Nephron (organoid): ENCODE measurements around the gene DGCR6.
"Not testable (repeated sequence)": the region's sequence is repeated elsewhere in the genome, so short reads cannot be mapped to it uniquely, and the experiment has no call there.

Experiments
- H3K27ac Mint-ChIP-seq, 3 experiments: 2 replicates each; pipeline ENCODE4 v1.8.0; 2020; ENCODE audit warnings: mixed read lengths in 3 of 3, mild to moderate bottlenecking in 2 of 3, moderate library complexity in 1 of 3
- H3K27me3 Mint-ChIP-seq: 2 replicates; pipeline ENCODE4 v1.8.0; 2021; ENCODE audit warnings: low read depth, mild to moderate bottlenecking, moderate library complexity, mixed read lengths
- H3K36me3 Mint-ChIP-seq: 2 replicates; pipeline ENCODE4 v1.8.0; 2020; ENCODE audit warnings: low read depth, mixed read lengths
- H3K4me1 Mint-ChIP-seq: 2 replicates; pipeline ENCODE4 v1.8.0; 2020; ENCODE audit warnings: mixed read lengths
- H3K4me3 Mint-ChIP-seq, 3 experiments: 2 replicates each; pipeline ENCODE4 v1.8.0; 2020; ENCODE audit warnings: mild to moderate bottlenecking in 3 of 3, mixed read lengths in 3 of 3, moderate library complexity in 2 of 3
- H3K9me3 Mint-ChIP-seq: 2 replicates; pipeline ENCODE4 v1.8.0; 2020; ENCODE audit warnings: mixed read lengths
- TF ChIP-seq, protein P1 (sequence below), 3 experiments: fragments of 200-600 bp; sonication (generic); IDR thresholded peaks; one replicate each; pipeline ENCODE4 v1.5.0; 2021; ENCODE audit warnings: antibody characterized with exemption in 3 of 3; ENCODE audit not compliant: unreplicated experiment in 3 of 3

Gene DGCR6

DNA sequence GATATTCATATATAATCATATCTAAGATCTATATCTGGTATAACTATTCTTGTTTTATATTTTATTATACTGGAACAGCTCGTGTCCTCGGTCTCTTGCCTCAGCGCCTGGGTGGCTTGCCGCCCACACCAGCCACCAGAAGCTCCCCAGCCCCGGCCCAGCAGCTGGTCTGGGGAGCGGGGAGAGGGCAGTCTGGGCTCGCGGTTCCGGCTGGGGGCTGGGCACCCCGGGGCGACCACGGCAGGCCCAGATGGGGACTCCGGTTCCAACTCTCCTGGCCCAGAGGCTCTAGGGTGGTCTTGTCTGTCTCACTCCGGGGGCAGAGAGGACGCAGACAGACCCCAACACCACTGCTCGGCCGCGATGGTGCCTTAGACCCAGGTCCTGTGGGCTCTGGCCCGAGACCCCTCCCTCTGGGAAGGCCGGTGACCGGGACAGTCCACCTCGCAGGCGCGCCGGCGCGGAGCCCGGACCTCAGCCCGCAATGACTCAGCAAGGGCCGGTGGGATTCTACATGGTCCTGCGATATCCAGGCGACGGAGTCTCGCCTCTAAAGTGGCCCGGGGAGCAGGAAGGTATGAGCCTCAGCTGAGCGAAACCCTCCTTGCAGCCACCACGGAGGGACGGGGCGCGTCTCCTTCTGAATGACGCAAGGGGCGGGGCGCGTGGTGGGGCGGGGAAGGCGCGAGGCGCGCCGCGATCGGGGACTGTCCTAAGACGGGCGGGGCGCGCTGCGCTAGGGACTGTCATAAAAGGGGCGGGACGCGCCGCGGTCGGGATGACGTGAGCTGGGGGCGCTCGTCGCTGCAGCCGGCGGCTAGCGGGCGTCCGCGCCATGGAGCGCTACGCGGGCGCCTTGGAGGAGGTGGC lies at the start of gene DGCR6:
DGCR6 (plus strand) TSS at position 781 of the 870 bp plus-strand sequence; CDS start at position 836, 55 bp downstream.
- Mint-ChIP-seq H3K4me1 (no peaks in the 10 kb centered on the region), H3K27me3 (no peaks in the 10 kb centered on the region), H3K4me3 (no peak within 1 kb of the TSS), H3K36me3 (no peaks in the 10 kb centered on the region), H3K27ac (no peak within 1 kb of the TSS), H3K9me3 (no peaks in the 10 kb centered on the region)
- TF ChIP-seq, protein P1, sequence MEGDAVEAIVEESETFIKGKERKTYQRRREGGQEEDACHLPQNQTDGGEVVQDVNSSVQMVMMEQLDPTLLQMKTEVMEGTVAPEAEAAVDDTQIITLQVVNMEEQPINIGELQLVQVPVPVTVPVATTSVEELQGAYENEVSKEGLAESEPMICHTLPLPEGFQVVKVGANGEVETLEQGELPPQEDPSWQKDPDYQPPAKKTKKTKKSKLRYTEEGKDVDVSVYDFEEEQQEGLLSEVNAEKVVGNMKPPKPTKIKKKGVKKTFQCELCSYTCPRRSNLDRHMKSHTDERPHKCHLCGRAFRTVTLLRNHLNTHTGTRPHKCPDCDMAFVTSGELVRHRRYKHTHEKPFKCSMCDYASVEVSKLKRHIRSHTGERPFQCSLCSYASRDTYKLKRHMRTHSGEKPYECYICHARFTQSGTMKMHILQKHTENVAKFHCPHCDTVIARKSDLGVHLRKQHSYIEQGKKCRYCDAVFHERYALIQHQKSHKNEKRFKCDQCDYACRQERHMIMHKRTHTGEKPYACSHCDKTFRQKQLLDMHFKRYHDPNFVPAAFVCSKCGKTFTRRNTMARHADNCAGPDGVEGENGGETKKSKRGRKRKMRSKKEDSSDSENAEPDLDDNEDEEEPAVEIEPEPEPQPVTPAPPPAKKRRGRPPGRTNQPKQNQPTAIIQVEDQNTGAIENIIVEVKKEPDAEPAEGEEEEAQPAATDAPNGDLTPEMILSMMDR (IDR thresholded peaks at IDR 0.05; ENCODE audit: unreplicated experiment in 3 of 3), result no peak

DNA sequence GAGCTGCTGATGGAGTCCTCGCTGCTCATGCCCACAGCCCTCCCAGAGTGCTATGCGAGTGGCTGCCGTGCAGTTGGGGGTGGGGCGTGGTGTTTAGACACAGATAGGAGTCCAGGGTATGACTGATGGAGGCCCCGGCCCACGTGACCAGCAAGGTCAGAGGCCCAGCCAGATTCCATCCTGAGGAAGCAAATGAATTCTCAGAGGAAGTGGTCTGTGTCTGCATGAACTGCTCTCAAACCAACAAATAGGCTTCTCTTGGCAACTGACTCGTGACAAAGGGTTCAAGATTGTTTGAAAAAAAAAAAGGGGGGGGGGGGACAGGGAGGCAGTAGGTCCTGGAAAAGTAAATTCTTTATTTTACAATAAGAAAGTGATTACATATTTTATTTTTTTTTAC lies 46.8 kb upstream of the DGCR6 start:
- H3K4me1 Mint-ChIP-seq, H3K36me3 Mint-ChIP-seq, H3K4me3 Mint-ChIP-seq, H3K9me3 Mint-ChIP-seq, H3K27me3 Mint-ChIP-seq, H3K27ac Mint-ChIP-seq: not testable (repeated sequence)

DNA sequence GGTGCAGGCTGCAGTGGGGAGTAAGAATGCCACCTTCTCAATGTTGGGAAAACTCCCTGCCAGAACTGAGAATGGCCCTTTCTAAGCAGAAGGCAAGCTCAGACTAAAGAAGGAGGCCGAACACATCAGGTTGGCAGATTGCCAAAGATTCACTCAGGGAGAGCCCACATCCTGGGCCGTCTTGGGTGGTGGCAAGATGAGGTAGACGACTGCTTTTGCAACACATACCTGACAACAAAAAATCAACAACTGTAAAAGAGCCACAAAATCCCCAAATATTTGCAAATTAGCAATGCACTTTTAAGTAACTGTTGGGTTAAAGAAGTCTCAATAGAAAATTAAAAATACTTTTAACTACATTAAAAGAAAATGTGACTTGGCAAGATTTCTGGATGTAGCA lies 24.9 kb upstream of the DGCR6 start:
- not testable (repeated sequence) for H3K9me3 Mint-ChIP-seq, H3K36me3 Mint-ChIP-seq, H3K27me3 Mint-ChIP-seq, H3K27ac Mint-ChIP-seq, H3K4me3 Mint-ChIP-seq, H3K4me1 Mint-ChIP-seq

DNA sequence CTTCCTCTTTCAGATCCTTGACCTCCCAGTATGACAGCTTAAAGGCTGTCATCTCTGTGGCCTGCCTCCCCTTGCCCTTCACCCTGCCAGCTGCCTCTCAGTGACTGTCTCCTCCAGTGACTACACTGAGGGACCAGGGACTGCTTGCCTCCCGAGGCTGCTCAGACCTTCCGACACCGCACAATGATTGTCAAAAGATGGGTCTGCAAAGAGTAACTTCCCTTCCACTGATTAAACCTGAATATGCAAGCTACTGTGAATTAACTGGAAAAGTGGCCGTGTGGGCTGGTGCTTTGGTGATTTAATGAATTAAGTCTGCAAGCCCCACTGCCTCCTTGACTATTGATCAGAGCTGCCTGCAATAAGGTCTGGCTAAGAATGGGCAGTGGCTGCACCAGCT lies 21.7 kb upstream of the DGCR6 start:
- not testable (repeated sequence) for H3K9me3 Mint-ChIP-seq, H3K4me1 Mint-ChIP-seq, H3K36me3 Mint-ChIP-seq

DNA sequence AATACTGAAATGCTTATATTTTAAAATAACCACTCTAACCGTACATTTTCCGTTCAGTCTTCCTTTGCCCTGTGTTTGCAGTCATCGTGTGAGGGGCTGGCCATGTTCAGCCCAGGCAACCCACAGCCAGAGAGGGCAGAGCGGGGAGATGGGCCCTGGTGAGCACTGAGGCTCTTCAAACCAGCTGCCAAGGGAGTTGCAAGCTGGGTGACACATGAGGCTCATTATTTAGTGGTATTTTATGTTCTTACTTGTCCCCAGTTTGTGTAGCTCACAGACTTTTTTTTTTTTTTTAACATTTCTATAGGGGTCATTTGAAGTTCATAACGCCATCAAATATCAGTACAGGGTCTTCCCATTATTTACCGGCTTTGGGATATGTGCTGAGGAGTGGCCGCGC lies 18.0 kb upstream of the DGCR6 start:
- Mint-ChIP-seq H3K27me3 (no peaks in the 10 kb centered on the region), H3K36me3 (no peaks in the 10 kb centered on the region), H3K9me3 (peaks cover 3% of the 10 kb centered on the region), H3K4me1 (no peaks in the 10 kb centered on the region), H3K27ac (no peak overlapping the region), H3K4me3 (no peak overlapping the region)
- TF ChIP-seq, protein P1 (IDR thresholded peaks at IDR 0.05; ENCODE audit: unreplicated experiment in 3 of 3), result no peak

More for the DNA sequence above, 21.7 kb upstream of the DGCR6 start:
- H3K27me3 Mint-ChIP-seq, H3K4me3 Mint-ChIP-seq, H3K27ac Mint-ChIP-seq: not testable (repeated sequence)

DNA sequence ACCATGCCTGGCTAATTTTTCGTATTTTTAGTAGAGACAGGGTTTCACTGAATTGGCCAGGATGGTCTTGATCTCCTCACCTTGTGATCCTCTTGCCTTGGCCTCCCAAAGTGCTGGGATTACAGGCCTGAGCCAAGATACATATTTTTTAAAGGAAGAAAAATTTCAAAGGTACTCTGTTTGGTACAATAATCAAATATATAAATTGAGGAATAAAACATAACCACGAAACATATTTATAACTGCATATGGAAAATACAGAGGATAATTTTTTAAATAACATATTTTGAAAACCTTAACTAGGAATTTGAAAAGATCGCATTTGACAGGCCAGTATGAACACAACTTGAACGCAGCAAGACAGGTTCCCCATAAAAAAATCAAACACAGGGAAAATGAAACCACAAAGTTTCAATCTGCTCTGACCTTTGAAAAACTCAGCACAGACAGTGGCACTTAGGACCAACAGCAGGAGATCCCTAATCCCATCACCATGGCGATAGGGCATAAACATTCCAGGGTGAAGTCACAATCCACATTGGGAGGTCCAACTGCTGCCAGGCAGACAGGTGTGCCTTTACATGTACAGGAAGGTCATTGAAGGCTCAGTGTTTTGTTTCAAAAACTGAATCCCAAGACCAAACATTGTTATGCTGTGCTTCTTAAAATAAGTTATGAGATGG lies 15.5 kb upstream of the DGCR6 start:
- not testable (repeated sequence) for H3K27me3 Mint-ChIP-seq, H3K36me3 Mint-ChIP-seq, H3K27ac Mint-ChIP-seq, H3K4me1 Mint-ChIP-seq, H3K4me3 Mint-ChIP-seq, H3K9me3 Mint-ChIP-seq

DNA sequence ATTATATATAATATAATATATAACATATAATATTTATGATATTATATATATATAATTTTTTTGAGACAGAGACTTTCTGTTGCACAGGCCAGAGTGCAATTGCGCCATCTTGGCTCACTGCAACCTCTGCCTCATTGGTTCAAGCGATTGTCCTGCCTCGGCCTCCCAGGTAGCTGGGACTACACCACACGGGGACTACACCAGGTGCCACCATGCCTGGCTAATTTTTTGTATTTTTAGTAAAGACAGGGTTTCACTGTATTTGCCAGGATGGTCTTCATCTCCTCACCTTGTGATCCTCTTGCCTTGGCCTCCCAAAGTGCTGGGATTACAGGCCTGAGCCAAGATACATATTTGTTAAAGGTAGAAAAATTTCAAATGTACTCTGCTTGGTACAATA lies 12.3 kb upstream of the DGCR6 start:
- H3K27me3 Mint-ChIP-seq, H3K36me3 Mint-ChIP-seq, H3K4me1 Mint-ChIP-seq, H3K9me3 Mint-ChIP-seq, H3K27ac Mint-ChIP-seq, H3K4me3 Mint-ChIP-seq: not testable (repeated sequence)

DNA sequence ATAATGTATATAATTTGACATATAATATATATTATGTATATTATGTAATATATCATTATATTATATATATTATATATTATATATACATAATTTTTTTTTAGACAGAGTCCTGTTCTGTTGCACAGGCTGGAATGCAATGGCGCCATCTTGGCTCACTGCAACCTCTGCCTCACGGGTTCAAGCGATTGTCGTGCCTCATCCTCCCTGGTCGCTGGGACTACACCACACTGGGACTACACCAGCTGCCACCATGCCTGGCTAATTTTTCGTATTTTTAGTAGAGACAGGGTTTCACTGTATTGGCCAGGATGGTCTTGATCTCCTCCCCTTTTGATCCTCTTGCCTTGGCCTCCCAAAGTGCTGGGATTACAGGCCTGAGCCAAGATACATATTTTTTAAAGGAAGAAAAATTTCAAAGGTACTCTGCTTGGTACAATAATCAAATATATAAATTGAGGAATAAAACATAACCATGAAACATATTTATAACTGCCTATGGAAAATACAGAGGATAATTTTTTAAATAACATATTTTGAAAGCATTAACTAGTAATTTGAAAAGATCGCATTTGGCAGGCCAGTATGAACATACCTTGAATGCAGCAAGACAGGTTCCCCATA lies 10.0 kb upstream of the DGCR6 start:
- H3K4me3 Mint-ChIP-seq, H3K9me3 Mint-ChIP-seq, H3K27ac Mint-ChIP-seq, H3K4me1 Mint-ChIP-seq, H3K27me3 Mint-ChIP-seq, H3K36me3 Mint-ChIP-seq: not testable (repeated sequence)

DNA sequence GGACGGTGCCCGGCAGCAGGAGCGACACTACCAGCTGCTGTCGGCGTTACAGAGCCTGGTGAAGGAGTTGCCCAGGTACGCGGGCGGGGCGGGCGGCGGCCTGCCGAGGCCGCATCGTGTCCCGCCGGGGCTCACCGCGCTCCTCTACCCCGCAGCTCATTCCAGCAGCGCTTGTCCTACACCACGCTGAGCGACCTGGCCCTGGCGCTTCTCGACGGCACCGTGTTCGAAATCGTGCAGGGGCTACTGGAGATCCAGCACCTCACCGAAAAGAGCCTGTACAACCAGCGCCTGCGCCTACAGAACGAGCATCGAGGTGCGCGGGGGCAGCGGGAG lies 258 bp downstream of the DGCR6 start:
- not testable (repeated sequence) for H3K36me3 Mint-ChIP-seq, H3K4me3 Mint-ChIP-seq, H3K4me1 Mint-ChIP-seq

More for the DNA sequence above, 258 bp downstream of the DGCR6 start:
- not testable (repeated sequence) for H3K9me3 Mint-ChIP-seq, H3K27me3 Mint-ChIP-seq, H3K27ac Mint-ChIP-seq
